ENCODE measurements around the gene HDAC8. TPM values are rescaled to one million over a fixed set of nuclear protein-coding genes. Genes with fewer than 3 reads are reported as not detected.
A peak's percentile ranks its signal among the peaks of the same experiment; 100 is the strongest.

HDAC8 gene
- total and polyA plus RNA-seq, 9 of the 15 experiments (the other 6 are each of a cell fraction or from before 2014, with no cell fraction given) = 18.9 to 53.8 (median 28.7) TPM

DNA sequence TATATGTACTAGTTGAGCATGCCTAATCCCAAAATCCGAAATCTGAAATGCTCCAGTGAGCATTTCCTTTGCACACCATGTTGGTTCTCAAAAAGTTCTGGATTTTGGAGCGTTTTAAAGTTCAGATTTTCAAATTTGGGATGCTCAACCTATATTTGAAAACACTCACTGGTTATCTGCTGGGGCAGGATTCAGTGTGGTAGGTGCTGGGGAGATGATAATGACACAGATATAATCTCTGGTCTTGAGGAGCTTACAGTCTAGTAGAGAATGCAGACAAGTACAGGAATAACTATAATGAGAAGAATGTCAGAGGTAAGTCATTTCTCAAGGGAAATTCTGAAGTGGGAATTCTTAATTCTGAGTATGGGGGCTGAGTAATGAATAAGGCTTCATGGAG is 207.5 kb downstream of the HDAC8 start (continued):
- TF ChIP-seq RBM15 (IDR thresholded peaks at IDR 0.05; ENCODE audit: insufficient read depth, low read length) (no peak), HMG20B (CRISPR knock-in tag; IDR thresholded peaks at IDR 0.05) (no peak), ZNF224 (CRISPR knock-in tag; IDR thresholded peaks at IDR 0.05) (no peak), CBFA2T3 (IDR thresholded peaks at IDR 0.05) (peak; percentile 69), RBM39 (optimal IDR thresholded peaks at IDR 0.05; ENCODE audit: low read depth, low read length) (no peak), THRAP3 (IDR thresholded peaks at IDR 0.05; ENCODE audit: borderline replicate concordance) (no peak), HCFC1 (IDR thresholded peaks at IDR 0.05; ENCODE audit: low read depth, low read length) (no peak), SMAD1 (IDR thresholded peaks at IDR 0.05; ENCODE audit: low read depth, low read length, partially characterized antibody) (no peak), ZNF324 (CRISPR knock-in tag; IDR thresholded peaks at IDR 0.05) (no peak)
- TF ChIP-seq, protein P1, sequence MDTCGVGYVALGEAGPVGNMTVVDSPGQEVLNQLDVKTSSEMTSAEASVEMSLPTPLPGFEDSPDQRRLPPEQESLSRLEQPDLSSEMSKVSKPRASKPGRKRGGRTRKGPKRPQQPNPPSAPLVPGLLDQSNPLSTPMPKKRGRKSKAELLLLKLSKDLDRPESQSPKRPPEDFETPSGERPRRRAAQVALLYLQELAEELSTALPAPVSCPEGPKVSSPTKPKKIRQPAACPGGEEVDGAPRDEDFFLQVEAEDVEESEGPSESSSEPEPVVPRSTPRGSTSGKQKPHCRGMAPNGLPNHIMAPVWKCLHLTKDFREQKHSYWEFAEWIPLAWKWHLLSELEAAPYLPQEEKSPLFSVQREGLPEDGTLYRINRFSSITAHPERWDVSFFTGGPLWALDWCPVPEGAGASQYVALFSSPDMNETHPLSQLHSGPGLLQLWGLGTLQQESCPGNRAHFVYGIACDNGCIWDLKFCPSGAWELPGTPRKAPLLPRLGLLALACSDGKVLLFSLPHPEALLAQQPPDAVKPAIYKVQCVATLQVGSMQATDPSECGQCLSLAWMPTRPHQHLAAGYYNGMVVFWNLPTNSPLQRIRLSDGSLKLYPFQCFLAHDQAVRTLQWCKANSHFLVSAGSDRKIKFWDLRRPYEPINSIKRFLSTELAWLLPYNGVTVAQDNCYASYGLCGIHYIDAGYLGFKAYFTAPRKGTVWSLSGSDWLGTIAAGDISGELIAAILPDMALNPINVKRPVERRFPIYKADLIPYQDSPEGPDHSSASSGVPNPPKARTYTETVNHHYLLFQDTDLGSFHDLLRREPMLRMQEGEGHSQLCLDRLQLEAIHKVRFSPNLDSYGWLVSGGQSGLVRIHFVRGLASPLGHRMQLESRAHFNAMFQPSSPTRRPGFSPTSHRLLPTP (IDR thresholded peaks at IDR 0.05; ENCODE audit: borderline replicate concordance, extremely low read depth, insufficient read length) = no peak
- TF ChIP-seq, protein P2, sequence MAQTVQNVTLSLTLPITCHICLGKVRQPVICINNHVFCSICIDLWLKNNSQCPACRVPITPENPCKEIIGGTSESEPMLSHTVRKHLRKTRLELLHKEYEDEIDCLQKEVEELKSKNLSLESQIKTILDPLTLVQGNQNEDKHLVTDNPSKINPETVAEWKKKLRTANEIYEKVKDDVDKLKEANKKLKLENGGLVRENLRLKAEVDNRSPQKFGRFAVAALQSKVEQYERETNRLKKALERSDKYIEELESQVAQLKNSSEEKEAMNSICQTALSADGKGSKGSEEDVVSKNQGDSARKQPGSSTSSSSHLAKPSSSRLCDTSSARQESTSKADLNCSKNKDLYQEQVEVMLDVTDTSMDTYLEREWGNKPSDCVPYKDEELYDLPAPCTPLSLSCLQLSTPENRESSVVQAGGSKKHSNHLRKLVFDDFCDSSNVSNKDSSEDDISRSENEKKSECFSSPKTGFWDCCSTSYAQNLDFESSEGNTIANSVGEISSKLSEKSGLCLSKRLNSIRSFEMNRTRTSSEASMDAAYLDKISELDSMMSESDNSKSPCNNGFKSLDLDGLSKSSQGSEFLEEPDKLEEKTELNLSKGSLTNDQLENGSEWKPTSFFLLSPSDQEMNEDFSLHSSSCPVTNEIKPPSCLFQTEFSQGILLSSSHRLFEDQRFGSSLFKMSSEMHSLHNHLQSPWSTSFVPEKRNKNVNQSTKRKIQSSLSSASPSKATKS (CRISPR knock-in tag; IDR thresholded peaks at IDR 0.05) = no peak
- TF ChIP-seq, protein P3, sequence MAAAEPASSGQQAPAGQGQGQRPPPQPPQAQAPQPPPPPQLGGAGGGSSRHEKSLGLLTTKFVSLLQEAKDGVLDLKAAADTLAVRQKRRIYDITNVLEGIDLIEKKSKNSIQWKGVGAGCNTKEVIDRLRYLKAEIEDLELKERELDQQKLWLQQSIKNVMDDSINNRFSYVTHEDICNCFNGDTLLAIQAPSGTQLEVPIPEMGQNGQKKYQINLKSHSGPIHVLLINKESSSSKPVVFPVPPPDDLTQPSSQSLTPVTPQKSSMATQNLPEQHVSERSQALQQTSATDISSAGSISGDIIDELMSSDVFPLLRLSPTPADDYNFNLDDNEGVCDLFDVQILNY (CRISPR knock-in tag; IDR thresholded peaks at IDR 0.05) = no peak
- TF ChIP-seq, protein P4, sequence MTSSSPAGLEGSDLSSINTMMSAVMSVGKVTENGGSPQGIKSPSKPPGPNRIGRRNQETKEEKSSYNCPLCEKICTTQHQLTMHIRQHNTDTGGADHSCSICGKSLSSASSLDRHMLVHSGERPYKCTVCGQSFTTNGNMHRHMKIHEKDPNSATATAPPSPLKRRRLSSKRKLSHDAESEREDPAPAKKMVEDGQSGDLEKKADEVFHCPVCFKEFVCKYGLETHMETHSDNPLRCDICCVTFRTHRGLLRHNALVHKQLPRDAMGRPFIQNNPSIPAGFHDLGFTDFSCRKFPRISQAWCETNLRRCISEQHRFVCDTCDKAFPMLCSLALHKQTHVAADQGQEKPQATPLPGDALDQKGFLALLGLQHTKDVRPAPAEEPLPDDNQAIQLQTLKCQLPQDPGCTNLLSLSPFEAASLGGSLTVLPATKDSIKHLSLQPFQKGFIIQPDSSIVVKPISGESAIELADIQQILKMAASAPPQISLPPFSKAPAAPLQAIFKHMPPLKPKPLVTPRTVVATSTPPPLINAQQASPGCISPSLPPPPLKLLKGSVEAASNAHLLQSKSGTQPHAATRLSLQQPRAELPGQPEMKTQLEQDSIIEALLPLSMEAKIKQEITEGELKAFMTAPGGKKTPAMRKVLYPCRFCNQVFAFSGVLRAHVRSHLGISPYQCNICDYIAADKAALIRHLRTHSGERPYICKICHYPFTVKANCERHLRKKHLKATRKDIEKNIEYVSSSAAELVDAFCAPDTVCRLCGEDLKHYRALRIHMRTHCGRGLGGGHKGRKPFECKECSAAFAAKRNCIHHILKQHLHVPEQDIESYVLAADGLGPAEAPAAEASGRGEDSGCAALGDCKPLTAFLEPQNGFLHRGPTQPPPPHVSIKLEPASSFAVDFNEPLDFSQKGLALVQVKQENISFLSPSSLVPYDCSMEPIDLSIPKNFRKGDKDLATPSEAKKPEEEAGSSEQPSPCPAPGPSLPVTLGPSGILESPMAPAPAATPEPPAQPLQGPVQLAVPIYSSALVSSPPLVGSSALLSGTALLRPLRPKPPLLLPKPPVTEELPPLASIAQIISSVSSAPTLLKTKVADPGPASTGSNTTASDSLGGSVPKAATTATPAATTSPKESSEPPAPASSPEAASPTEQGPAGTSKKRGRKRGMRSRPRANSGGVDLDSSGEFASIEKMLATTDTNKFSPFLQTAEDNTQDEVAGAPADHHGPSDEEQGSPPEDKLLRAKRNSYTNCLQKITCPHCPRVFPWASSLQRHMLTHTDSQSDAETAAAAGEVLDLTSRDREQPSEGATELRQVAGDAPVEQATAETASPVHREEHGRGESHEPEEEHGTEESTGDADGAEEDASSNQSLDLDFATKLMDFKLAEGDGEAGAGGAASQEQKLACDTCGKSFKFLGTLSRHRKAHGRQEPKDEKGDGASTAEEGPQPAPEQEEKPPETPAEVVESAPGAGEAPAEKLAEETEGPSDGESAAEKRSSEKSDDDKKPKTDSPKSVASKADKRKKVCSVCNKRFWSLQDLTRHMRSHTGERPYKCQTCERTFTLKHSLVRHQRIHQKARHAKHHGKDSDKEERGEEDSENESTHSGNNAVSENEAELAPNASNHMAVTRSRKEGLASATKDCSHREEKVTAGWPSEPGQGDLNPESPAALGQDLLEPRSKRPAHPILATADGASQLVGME (CRISPR knock-in tag; IDR thresholded peaks at IDR 0.05) = no peak
